GM23248 (cell line): Measurements from ENCODE around the gene OR6X1. TPM values are rescaled to one million over a fixed set of nuclear protein-coding genes. Genes with fewer than 3 reads are reported as not detected.
"Not testable (repeated sequence)": the region's sequence is repeated elsewhere in the genome, so short reads cannot be mapped to it uniquely, and the experiment has no call there.

Experiments
- DNase-seq: peaks from one replicate; pipeline ENCODE4 v3.0.0-alpha.2; 2015
- H2AFZ ChIP-seq: fragments of 200-600 bp; sonication (generic); 2 replicates; pipeline ENCODE4 v1.6.1; 2016; ENCODE audit warnings: antibody characterized with exemption
- H3F3A ChIP-seq: fragments of 200-600 bp; sonication (generic); 2 replicates; pipeline ENCODE4 v1.6.1; 2016; ENCODE audit warnings: mild to moderate bottlenecking, antibody characterized with exemption, mixed run types; ENCODE audit not compliant: insufficient read depth
- H3K27ac ChIP-seq: fragments of 200-600 bp; sonication (generic); 2 replicates; pipeline ENCODE4 v1.5.1; 2016; ENCODE audit warnings: mild to moderate bottlenecking
- H3K27me3 ChIP-seq: fragments of 200-600 bp; sonication (generic); replicated peaks from 2 replicates; pipeline ENCODE4 v1.6.1; 2016; ENCODE audit warnings: mild to moderate bottlenecking; ENCODE audit not compliant: insufficient read depth
- H3K36me3 ChIP-seq: fragments of 200-600 bp; sonication (generic); 2 replicates; pipeline ENCODE4 v1.6.1; 2016; ENCODE audit warnings: low read depth, mild to moderate bottlenecking
- H3K4me1 ChIP-seq: fragments of 200-600 bp; sonication (generic); 2 replicates; pipeline ENCODE4 v1.6.1; 2016; ENCODE audit warnings: mild to moderate bottlenecking; ENCODE audit not compliant: insufficient read depth
- H3K4me2 ChIP-seq: fragments of 200-600 bp; sonication (generic); one replicate; pipeline ENCODE4 v1.6.1; 2016; ENCODE audit warnings: mild to moderate bottlenecking; ENCODE audit not compliant: unreplicated experiment
- H3K4me3 ChIP-seq: fragments of 200-600 bp; sonication (generic); 2 replicates; pipeline ENCODE4 v1.5.1; 2016; ENCODE audit warnings: mild to moderate bottlenecking
- H3K79me2 ChIP-seq: fragments of 200-600 bp; sonication (generic); 2 replicates; pipeline ENCODE4 v1.6.1; 2016; ENCODE audit warnings: mild to moderate bottlenecking; ENCODE audit not compliant: insufficient read depth
- H3K9ac ChIP-seq: fragments of 200-600 bp; sonication (generic); 2 replicates; pipeline ENCODE4 v1.6.1; 2016; ENCODE audit warnings: mild to moderate bottlenecking
- H3K9me2 ChIP-seq: fragments of 200-600 bp; sonication (generic); 2 replicates; pipeline ENCODE4 v1.6.1; 2016; ENCODE audit warnings: mixed run types, mild to moderate bottlenecking, moderate library complexity; ENCODE audit not compliant: insufficient read depth
- H3K9me3 ChIP-seq: fragments of 200-600 bp; sonication (generic); one replicate; pipeline ENCODE4 v1.6.1; 2017; ENCODE audit warnings: low read depth
- H4K20me1 ChIP-seq: fragments of 200-600 bp; sonication (generic); 2 replicates; pipeline ENCODE4 v1.6.0; 2016; ENCODE audit not compliant: insufficient read depth
- EZH2 ChIP-seq: fragments of 200-600 bp; sonication (generic); IDR thresholded peaks from 2 replicates; pipeline ENCODE4 v1.6.1; 2018; ENCODE audit warnings: antibody characterized with exemption, mild to moderate bottlenecking; ENCODE audit not compliant: insufficient read depth, poor library complexity, severe bottlenecking
- EZH2phosphoT487 ChIP-seq: fragments of 200-600 bp; sonication (generic); IDR thresholded peaks from 2 replicates; pipeline ENCODE4 v1.6.1; 2018; ENCODE audit warnings: antibody characterized with exemption, moderate library complexity, mild to moderate bottlenecking, low read depth; ENCODE audit not compliant: insufficient read depth
- WGBS, 2 experiments: methylation state at CpG; one replicate each; pipeline ENCODE4 v1.1.6; 2015 to 2017; ENCODE audit warnings: low lambda C conversion rate in 2 of 2, low coverage in 1 of 2; ENCODE audit errors: missing lambda C conversion rate in 2 of 2; 5-methylcytosine and 5-hydroxymethylcytosine counted together
- in situ Hi-C: fragments of 300-500 bp; cut with MboI; formaldehyde crosslinking; loops from 2 replicates; pipeline ENCODE4 v1.15.0; 2020
- polyA plus RNA-seq: library from polyadenylated mRNA; unstranded; fragments of >200 nt; fragmentation: Nextera tagmentation; extraction: Ambion mirVana; gene quantifications from 2 replicates; pipeline ENCODE4 v1.2.1, GENCODE V29; 2016
- total RNA-seq: library from RNA; depleted of rRNA; stranded (reverse); fragments of >200 nt; shearing (Covaris generic); gene quantifications from 2 replicates; pipeline ENCODE4 v1.2.3, GENCODE V29; 2014

OR6X1 gene
- total and polyA plus RNA-seq, 2 experiments from 2014 or later: not detected

GRCh38 chr11:123753110-123753509 is 1.2 kb downstream of the OR6X1 start:
- no peak for DNase-seq
- TF ChIP-seq EZH2: no peak
- TF ChIP-seq EZH2phosphoT487: no peak
- no peaks in the 10 kb centered on the region for H3K79me2 ChIP-seq
- H2AFZ ChIP-seq: no peak overlapping the region
- in situ Hi-C loops: no loop called here
- no peaks in the 10 kb centered on the region for H4K20me1 ChIP-seq
- no peaks in the 10 kb centered on the region for H3K9me3 ChIP-seq
- H3K27ac ChIP-seq: no peak overlapping the region
- H3K9ac ChIP-seq: no peak overlapping the region
- no peaks in the 10 kb centered on the region for H3K36me3 ChIP-seq
- H3K27me3 ChIP-seq: peaks cover 20% of the 10 kb centered on the region
- no peaks in the 10 kb centered on the region for H3F3A ChIP-seq
- no peak overlapping the region for H3K4me2 ChIP-seq
- H3K4me3 ChIP-seq: no peak overlapping the region
- H3K9me2 ChIP-seq: no peaks in the 10 kb centered on the region
- no peaks in the 10 kb centered on the region for H3K4me1 ChIP-seq

- no peaks in the 10 kb centered on the region for H3K4me1 ChIP-seq
- no peak for DNase-seq
- in situ Hi-C loops: no loop called here
- no peaks in the 10 kb centered on the region for H3K79me2 ChIP-seq
- H4K20me1 ChIP-seq: no peaks in the 10 kb centered on the region
- no peaks in the 10 kb centered on the region for H3K9me3 ChIP-seq
- H3K9me2 ChIP-seq: no peaks in the 10 kb centered on the region
- H3K4me2 ChIP-seq: no peak overlapping the region
- TF ChIP-seq EZH2phosphoT487: no peak
- no peak for TF ChIP-seq EZH2
- peaks cover 16% of the 10 kb centered on the region for H3K27me3 ChIP-seq
- 6 to 13% methylated on average over 1 of the region's 1 CpG for WGBS, 2 experiments
- H3F3A ChIP-seq: no peaks in the 10 kb centered on the region
- H3K4me3 ChIP-seq: no peak overlapping the region
- no peaks in the 10 kb centered on the region for H3K36me3 ChIP-seq
- H3K27ac ChIP-seq: no peak overlapping the region
- no peak overlapping the region for H2AFZ ChIP-seq
- H3K9ac ChIP-seq: no peak overlapping the region
Measured at GRCh38 chr11:123751781-123752180, 2.5 kb downstream of the OR6X1 start.

- H2AFZ ChIP-seq, H4K20me1 ChIP-seq, H3K27me3 ChIP-seq, H3K79me2 ChIP-seq, DNase-seq, H3K9me3 ChIP-seq, H3K27ac ChIP-seq, H3K4me3 ChIP-seq, in situ Hi-C loops, H3K9ac ChIP-seq, H3F3A ChIP-seq, H3K36me3 ChIP-seq, H3K4me2 ChIP-seq, H3K4me1 ChIP-seq, H3K9me2 ChIP-seq: not testable (repeated sequence)
- WGBS, 2 experiments: 15 to 28% methylated on average over 2 of the region's 2 CpGs
Measured at GRCh38 chr11:123748349-123748748, 6.0 kb downstream of the OR6X1 start.

- peaks cover 16% of the 10 kb centered on the region for H3K79me2 ChIP-seq
- H3K27ac ChIP-seq: no peak overlapping the region
- no peak for DNase-seq
- no peak overlapping the region for H2AFZ ChIP-seq
- no peaks in the 10 kb centered on the region for H3K36me3 ChIP-seq
- H3K27me3 ChIP-seq: peaks cover 3% of the 10 kb centered on the region; the same call in 1 of the 2 replicates
- no peaks in the 10 kb centered on the region for H4K20me1 ChIP-seq
- no peak overlapping the region for H3K9ac ChIP-seq
- peaks cover 4% of the 10 kb centered on the region for H3K4me1 ChIP-seq
- H3K9me2 ChIP-seq: no peaks in the 10 kb centered on the region
- no peak overlapping the region for H3K4me3 ChIP-seq
- H3K4me2 ChIP-seq: no peak overlapping the region
- WGBS, 2 experiments: 42 to 44% methylated on average over 2 of the region's 2 CpGs
- TF ChIP-seq EZH2phosphoT487 (no peak), EZH2 (no peak)
- H3K9me3 ChIP-seq: no peaks in the 10 kb centered on the region
- H3F3A ChIP-seq: no peaks in the 10 kb centered on the region
- in situ Hi-C loops: no loop called here
Measured at GRCh38 chr11:123745764-123746451, 8.4 kb downstream of the OR6X1 start.

- Histone ChIP-seq H3K79me2 (peaks cover 47% of the 10 kb centered on the region), H3K9me3 (no peaks in the 10 kb centered on the region), H3K4me3 (peak overlapping the region; percentile 97; the same call in 1 of the 2 replicates), H3F3A (no peaks in the 10 kb centered on the region), H3K27ac (no peak overlapping the region), H3K36me3 (no peaks in the 10 kb centered on the region), H2AFZ (peak overlapping the region; percentile 100), H4K20me1 (no peaks in the 10 kb centered on the region), H3K9me2 (no peaks in the 10 kb centered on the region), H3K9ac (no peak overlapping the region), H3K4me1 (peaks cover 19% of the 10 kb centered on the region), H3K27me3 (no peaks in the 10 kb centered on the region), H3K4me2 (peak overlapping the region; percentile 100)
- 33 to 40% methylated on average over 3 of the region's 3 CpGs for WGBS, 2 experiments
- no peak for DNase-seq
- no peak for TF ChIP-seq EZH2
- no peak for TF ChIP-seq EZH2phosphoT487
- in situ Hi-C loops: no loop called here
Measured at GRCh38 chr11:123742724-123743120, 11.6 kb downstream of the OR6X1 start.
